Peyer's patch (tissue), 4 donors: ENCODE results near the gene FTO. TPM values are rescaled to one million over a fixed set of nuclear protein-coding genes. Genes with fewer than 3 reads are reported as not detected.

Source experiments
- DNase-seq, 3 donors: peaks; one replicate each; pipeline ENCODE4 v3.0.0-alpha.2; 2017 to 2019
- H3K27ac ChIP-seq, 4 donors: fragments of 200-600 bp; sonication (generic); one replicate each; pipeline ENCODE4 v1.5.1; 2016 to 2019
- H3K27me3 ChIP-seq, 2 donors: fragments of 200-600 bp; sonication (generic); one replicate each; pipeline ENCODE4 v1.5.1; 2019
- H3K36me3 ChIP-seq, 3 donors: fragments of 200-600 bp; sonication (generic); one replicate each; pipeline ENCODE4 v1.5.1; 2016 to 2019
- H3K4me1 ChIP-seq, 4 donors: fragments of 200-600 bp; sonication (generic); one replicate each; pipeline ENCODE4 v1.5.1; 2016 to 2019
- H3K4me3 ChIP-seq, 4 donors: fragments of 200-600 bp; sonication (generic); 1 replicate in 3 of 4; 2 replicates in 1 of 4; pipeline ENCODE4 v1.5.1; 2016 to 2019; ENCODE audit warnings: mild to moderate bottlenecking in 1 of 4
- H3K9me3 ChIP-seq, 4 donors: fragments of 200-600 bp; sonication (generic); one replicate each; pipeline ENCODE4 v1.5.1; 2016 to 2019; ENCODE audit warnings: mild to moderate bottlenecking in 1 of 4
- CTCF ChIP-seq, 6 experiments: fragments of 450-650 bp in 4 of 6; fragments of 200-600 bp in 2 of 6; sonication (generic) in 1 of 6; IDR thresholded peaks; one replicate each; pipeline ENCODE4 v1.5.1; 2017 to 2019; ENCODE audit warnings: antibody characterized with exemption in 6 of 6, mild to moderate bottlenecking in 3 of 6, moderate library complexity in 1 of 6
- POLR2A ChIP-seq, 2 donors: fragments of 450-650 bp; IDR thresholded peaks; one replicate each; pipeline ENCODE4 v1.5.1; 2017; ENCODE audit warnings: antibody characterized with exemption in 2 of 2, mild to moderate bottlenecking in 2 of 2, moderate library complexity in 2 of 2
- total RNA-seq, 4 donors: library from RNA; depleted of rRNA; stranded (reverse); fragments of >200 nt; gene quantifications; one replicate each; pipeline ENCODE4 v1.1.0, GENCODE V29; 2016

FTO gene
- total RNA-seq, 4 donors from 2014 or later, result 37.0 to 95.7 (median 45.1) TPM

GRCh38 chr16:53893731-53894435 is 189.9 kb downstream of the FTO start:
- no peak for DNase-seq
- H3K27ac ChIP-seq, result no peak overlapping the region
- no peak for TF ChIP-seq CTCF (IDR thresholded peaks at IDR 0.05)
- TF ChIP-seq POLR2A (IDR thresholded peaks at IDR 0.05), result no peak

GRCh38 chr16:53894686-53895085 is 190.7 kb downstream of the FTO start:
- no peaks in the 10 kb centered on the region for H3K36me3 ChIP-seq
- DNase-seq, result no peak
- no peaks in the 10 kb centered on the region for H3K9me3 ChIP-seq
- TF ChIP-seq POLR2A (IDR thresholded peaks at IDR 0.05) (no peak), CTCF (IDR thresholded peaks at IDR 0.05) (no peak)
- H3K4me1 ChIP-seq, result peaks cover 0 to 11% (median 0%) of the 10 kb centered on the region in 4 donors
- H3K4me3 ChIP-seq, result no peak overlapping the region
- H3K27ac ChIP-seq, result no peak overlapping the region
- H3K27me3 ChIP-seq, result no peaks in the 10 kb centered on the region

More at GRCh38 chr16:53893731-53894435, 189.9 kb downstream of the FTO start:
- H3K36me3 ChIP-seq, result peaks cover 0 to 4% (median 0%) of the 10 kb centered on the region in 3 donors
- no peaks in the 10 kb centered on the region for H3K9me3 ChIP-seq
- no peak overlapping the region for H3K4me3 ChIP-seq
- peaks cover 0 to 11% (median 0%) of the 10 kb centered on the region in 4 donors for H3K4me1 ChIP-seq
- H3K27me3 ChIP-seq, result no peaks in the 10 kb centered on the region

- H3K36me3 ChIP-seq, result no peaks in the 10 kb centered on the region
- no peak for TF ChIP-seq POLR2A (IDR thresholded peaks at IDR 0.05)
- TF ChIP-seq CTCF (IDR thresholded peaks at IDR 0.05), result no peak
- H3K27me3 ChIP-seq, result no peaks in the 10 kb centered on the region
- no peak for DNase-seq
- H3K27ac ChIP-seq, result no peak overlapping the region
- H3K9me3 ChIP-seq, result no peaks in the 10 kb centered on the region
- H3K4me1 ChIP-seq, result peaks cover 0 to 11% (median 0%) of the 10 kb centered on the region in 4 donors
- H3K4me3 ChIP-seq, result no peak overlapping the region
Observed at GRCh38 chr16:53895433-53895832, 191.5 kb downstream of the FTO start.

GRCh38 chr16:53895851-53896250 is 191.9 kb downstream of the FTO start:
- H3K4me3 ChIP-seq, result no peak overlapping the region
- no peak for TF ChIP-seq POLR2A (IDR thresholded peaks at IDR 0.05)
- TF ChIP-seq CTCF (IDR thresholded peaks at IDR 0.05), result no peak
- no peaks in the 10 kb centered on the region for H3K36me3 ChIP-seq

GRCh38 chr16:53896722-53897121 is 192.8 kb downstream of the FTO start:
- TF ChIP-seq POLR2A (IDR thresholded peaks at IDR 0.05), result no peak
- Histone ChIP-seq H3K36me3 (no peaks in the 10 kb centered on the region), H3K27me3 (no peaks in the 10 kb centered on the region), H3K4me3 (no peak overlapping the region), H3K9me3 (no peaks in the 10 kb centered on the region), H3K4me1 (peaks cover 0 to 11% (median 0%) of the 10 kb centered on the region in 4 donors), H3K27ac (no peak overlapping the region)
- DNase-seq, result no peak

More at GRCh38 chr16:53895851-53896250, 191.9 kb downstream of the FTO start:
- peaks cover 0 to 11% (median 0%) of the 10 kb centered on the region in 4 donors for H3K4me1 ChIP-seq
- no peak overlapping the region for H3K27ac ChIP-seq
- no peaks in the 10 kb centered on the region for H3K9me3 ChIP-seq
- no peak for DNase-seq
- H3K27me3 ChIP-seq, result no peaks in the 10 kb centered on the region

- no peaks in the 10 kb centered on the region for H3K27me3 ChIP-seq
- no peak overlapping the region for H3K4me3 ChIP-seq
- H3K36me3 ChIP-seq, result no peaks in the 10 kb centered on the region
- no peak for TF ChIP-seq CTCF (IDR thresholded peaks at IDR 0.05)
- TF ChIP-seq POLR2A (IDR thresholded peaks at IDR 0.05), result no peak
- DNase-seq, result no peak
- peaks cover 0 to 3% (median 0%) of the 10 kb centered on the region in 4 donors for H3K4me1 ChIP-seq
- no peak overlapping the region for H3K27ac ChIP-seq
- no peaks in the 10 kb centered on the region for H3K9me3 ChIP-seq
Observed at GRCh38 chr16:53898993-53899392, 195.0 kb downstream of the FTO start.
